ENCODE measurements around the gene TMEM201. TPM values are rescaled to one million over a fixed set of nuclear protein-coding genes. Genes with fewer than 3 reads are reported as not detected.
"Not testable (repeated sequence)": the region's sequence is repeated elsewhere in the genome, so short reads cannot be mapped to it uniquely, and the experiment has no call there.

The TMEM201 gene, protein sequence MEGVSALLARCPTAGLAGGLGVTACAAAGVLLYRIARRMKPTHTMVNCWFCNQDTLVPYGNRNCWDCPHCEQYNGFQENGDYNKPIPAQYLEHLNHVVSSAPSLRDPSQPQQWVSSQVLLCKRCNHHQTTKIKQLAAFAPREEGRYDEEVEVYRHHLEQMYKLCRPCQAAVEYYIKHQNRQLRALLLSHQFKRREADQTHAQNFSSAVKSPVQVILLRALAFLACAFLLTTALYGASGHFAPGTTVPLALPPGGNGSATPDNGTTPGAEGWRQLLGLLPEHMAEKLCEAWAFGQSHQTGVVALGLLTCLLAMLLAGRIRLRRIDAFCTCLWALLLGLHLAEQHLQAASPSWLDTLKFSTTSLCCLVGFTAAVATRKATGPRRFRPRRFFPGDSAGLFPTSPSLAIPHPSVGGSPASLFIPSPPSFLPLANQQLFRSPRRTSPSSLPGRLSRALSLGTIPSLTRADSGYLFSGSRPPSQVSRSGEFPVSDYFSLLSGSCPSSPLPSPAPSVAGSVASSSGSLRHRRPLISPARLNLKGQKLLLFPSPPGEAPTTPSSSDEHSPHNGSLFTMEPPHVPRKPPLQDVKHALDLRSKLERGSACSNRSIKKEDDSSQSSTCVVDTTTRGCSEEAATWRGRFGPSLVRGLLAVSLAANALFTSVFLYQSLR
- total RNA-seq (2014; rRNA removed), result 14.2 and 14.7 TPM in 2 replicates
- polyA plus RNA-seq (2012), result 7.8 TPM

DNA sequence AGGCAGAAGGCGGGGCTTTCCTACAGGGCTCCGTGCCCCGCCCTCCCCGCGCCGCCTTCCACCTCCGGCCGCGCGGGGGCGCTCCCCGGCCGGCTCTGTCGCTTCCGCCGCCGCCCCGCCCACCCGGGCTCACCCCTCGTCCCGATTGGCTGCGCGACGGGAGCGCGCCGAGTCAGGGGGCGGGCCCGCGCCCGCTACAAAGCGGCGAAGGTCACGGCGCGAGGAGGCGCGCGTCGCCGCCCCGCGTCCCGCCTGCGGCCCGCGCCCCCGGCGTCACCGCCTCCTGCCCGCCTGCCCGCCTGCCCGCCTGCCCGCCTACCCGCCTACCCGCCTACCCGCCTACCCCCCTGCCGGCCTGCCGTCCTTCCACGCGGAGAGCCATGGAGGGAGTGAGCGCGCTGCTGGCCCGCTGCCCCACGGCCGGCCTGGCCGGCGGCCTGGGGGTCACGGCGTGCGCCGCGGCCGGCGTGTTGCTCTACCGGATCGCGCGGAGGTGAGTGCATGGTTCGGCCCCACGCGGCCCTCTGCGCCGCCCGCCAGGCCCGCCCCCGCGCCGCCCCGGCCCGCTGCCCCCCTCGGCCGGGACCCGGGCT is at the start of gene TMEM201:
TSS of gene TMEM201 (plus strand) at position 361 of the 593 bp plus-strand sequence. CDS start at position 381, 20 bp downstream.
- DNase-seq (ENCODE audit: low read depth), result peak; percentile 88

DNA sequence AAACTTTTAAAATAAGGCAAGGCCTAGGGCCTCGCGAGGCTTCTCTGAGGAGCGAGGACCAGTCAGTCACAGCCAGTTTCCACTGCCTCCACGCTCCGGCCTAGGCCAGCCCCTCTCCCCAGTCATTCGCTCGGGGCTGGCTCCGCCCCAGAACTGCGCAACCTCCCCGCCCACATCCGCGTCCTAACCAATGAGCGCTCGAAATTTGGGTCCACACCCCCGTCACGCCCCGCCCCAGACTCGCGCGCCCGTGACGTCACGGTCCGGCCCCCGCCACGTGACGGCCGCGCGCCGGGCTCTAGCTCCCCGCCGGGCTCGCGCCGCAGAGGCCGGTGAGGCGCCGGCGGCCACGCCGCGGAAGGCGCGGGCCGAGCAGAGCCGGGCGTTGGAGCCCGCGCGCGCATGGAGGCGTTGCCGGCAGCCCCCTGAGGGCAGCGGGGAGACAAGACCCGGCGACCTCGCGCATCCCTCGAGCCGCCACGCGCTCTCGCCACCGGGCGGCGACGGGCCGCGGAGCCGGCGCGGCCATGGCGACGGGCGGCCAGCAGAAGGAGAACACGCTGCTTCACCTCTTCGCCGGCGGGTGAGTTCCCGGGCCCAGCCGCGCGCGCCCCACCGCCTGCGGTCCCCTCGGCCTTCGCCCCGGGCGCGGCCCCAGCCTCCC is 49.4 kb upstream of the TMEM201 start, which contains the start of gene SLC25A33:
TSS of gene SLC25A33 (plus strand) at position 301 of the 664 bp plus-strand sequence. CDS start at position 528, 227 bp downstream.
- peak; percentile 95 for DNase-seq (ENCODE audit: low read depth)

DNA sequence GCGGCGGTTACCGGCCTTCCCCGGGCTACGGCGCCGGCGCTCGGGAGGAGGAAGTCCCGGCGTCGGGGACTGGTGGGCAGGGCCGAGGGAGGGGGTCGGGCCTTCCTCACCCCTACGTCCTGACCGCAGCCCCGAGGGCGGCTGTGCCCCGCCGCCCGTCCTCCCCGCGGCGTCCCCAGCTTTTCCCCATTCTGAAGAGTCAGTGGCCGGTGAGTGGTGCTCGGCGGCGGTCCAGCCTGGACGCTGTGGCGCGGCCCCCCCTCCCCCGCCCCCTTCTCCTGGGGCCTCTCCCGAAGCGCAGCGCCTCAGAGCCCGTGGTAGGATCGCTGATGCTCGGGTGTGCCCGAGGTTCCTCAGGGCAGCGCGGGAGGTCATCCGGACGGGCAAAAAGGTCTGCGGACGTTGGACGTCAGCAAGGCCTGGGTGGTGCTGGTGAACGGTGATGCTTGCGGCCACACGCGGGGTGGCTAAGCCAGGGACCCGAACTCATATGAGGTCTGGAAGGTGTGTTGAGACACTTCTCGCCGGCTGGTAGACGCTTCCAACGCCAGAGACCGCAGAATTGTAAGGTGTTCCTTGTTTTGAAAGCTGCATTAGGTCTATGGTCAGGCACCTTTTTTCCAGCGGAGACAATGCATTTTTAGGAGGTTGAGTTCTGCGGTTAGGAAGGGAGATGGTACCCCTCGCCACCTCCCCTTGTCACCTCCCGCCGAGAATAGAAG is 48.7 kb upstream of the TMEM201 start:
- peak; percentile 46 for DNase-seq (ENCODE audit: low read depth)

DNA sequence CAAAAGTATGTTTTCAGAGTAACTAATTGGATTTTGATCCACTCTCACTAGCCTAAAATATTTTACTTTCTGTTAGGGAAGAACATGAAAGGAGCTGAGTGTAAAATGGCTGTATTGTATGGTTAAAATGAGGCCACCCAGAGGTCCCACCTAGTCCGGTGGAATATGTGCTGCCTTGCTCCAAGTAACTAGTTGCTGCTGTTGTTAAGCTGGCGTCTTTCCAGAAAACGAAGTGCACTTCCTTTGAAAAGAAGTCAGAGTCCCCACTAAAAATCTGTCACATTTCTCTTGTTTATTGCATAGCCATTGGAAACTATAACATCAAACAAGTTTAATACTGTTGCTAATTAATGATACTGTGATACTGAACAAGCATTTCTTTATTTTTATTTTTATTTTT is 46.3 kb upstream of the TMEM201 start:
- no peak for DNase-seq (ENCODE audit: low read depth)

DNA sequence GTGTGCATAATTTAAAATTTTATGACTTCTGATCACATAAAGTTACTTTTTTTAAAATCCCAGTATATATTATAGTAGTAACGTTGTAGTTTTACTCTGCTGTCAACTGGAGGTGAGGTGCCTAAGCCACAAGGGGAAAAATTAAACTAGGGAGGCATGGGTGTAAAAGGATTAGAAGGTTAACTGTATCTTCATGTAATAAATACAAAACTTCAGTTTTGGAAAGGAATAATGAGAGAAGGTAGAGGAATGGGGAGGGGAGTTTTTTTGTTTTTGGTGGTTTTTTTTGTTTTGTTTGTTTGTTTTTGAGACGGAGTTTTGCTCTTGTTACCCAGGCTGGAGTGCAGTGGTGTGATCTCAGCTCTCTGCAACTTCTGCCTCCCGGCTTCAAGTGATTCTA is 43.8 kb upstream of the TMEM201 start:
- DNase-seq (ENCODE audit: low read depth), result no peak

DNA sequence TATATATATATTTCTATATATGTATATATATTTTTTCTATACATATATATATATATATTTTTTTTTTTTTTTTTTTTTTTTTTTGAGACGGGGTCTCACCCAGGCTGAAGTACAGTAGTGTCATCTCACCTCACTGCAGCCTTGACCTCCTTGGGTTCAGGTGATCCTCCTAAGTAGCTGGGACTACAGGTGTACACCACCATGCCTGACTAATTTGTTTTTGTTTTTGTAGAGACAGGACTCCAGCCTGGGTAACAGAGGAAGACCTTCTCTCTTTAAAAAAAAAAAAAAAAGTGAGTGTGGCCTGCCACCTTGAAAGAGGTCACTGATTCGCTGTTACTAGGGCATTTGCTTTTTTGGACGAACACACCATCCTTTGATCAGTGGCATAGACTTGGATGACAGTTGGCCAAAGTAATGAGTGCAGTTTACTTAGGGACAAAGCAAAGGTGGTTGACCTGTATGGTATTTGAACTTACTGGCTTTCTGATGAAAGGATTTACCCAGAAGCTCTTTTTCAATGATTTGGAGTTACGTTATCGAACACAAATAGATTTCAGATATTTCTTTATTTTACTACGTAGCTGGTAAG is 38.7 kb upstream of the TMEM201 start:
- DNase-seq (ENCODE audit: low read depth), result no peak

DNA sequence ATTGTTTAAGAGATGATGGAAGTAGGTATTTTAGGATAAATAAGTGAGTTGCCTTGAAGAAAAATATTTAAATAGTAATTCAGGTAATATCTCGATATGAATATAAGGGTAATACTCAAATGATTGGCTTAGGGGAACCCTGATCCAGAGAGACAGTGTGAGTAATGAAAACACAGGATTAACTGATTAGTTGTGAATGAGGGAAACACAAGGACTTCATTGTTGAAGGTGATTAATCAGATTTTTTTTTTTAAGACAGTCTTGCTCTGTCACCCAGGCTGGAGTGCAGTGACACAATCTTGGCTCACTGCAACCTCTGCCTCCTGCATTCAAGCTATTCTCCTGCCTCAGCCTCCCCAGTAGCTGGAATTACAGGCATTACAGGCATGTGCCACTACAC is 36.7 kb upstream of the TMEM201 start:
- no peak for DNase-seq (ENCODE audit: low read depth)

DNA sequence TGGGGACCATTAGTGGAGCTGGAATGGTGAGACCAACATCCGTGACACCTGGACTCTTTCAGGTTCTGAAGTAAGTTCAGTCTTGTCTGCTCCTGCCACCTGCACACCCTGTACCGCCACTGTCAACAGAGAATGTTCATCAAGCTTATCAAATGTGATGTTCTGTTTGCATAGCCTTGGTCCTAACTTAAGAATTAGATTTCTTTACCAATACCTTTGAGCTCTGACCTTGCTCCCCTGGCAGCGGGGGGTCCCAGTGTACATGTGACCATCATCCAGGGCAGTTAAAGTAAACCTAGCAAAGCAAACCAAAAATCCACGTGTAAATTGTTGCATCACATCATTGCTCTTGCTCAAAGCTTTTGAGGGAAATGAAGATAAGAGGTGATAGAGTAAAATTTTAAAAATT is 35.0 kb upstream of the TMEM201 start:
- DNase-seq (ENCODE audit: low read depth), result no peak

DNA sequence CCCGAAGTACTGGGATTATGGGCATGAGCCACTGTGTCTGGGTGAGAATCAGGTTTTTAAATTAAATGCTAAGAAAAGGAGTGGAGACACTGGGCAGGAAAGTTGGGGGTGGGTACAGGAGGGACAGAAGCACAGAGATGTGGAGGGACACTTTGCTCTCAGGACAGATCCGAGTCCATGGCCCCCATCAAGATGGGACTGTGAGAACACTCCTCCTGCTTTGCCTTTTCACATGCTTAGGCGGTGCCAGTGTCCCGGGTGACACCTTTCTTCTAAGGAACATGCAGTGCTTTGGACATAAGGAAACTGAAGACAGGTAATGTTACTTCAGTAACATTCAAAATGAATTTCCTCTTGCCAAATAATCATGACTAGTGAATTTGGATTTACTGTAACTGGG is 32.8 kb upstream of the TMEM201 start:
- no peak for DNase-seq (ENCODE audit: low read depth)

DNA sequence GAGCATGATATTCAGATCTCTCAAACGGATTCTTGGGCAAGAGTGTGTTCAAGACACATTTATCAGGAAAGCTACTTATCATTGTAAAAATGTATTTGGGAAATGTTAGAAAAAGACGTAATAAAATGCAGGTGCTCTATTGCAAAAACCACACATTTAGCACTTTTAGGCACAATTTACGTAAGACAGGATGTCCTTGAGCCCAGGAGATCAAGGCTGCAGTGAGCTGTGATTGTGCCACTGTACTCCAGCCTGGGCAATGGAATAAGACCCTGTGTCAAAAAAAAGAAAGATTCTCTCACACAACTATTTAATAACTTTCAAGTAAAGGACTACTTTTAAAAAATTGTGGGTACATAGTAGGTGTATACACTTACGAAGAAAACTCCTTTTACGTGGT is 31.1 kb upstream of the TMEM201 start:
- no peak for DNase-seq (ENCODE audit: low read depth)

DNA sequence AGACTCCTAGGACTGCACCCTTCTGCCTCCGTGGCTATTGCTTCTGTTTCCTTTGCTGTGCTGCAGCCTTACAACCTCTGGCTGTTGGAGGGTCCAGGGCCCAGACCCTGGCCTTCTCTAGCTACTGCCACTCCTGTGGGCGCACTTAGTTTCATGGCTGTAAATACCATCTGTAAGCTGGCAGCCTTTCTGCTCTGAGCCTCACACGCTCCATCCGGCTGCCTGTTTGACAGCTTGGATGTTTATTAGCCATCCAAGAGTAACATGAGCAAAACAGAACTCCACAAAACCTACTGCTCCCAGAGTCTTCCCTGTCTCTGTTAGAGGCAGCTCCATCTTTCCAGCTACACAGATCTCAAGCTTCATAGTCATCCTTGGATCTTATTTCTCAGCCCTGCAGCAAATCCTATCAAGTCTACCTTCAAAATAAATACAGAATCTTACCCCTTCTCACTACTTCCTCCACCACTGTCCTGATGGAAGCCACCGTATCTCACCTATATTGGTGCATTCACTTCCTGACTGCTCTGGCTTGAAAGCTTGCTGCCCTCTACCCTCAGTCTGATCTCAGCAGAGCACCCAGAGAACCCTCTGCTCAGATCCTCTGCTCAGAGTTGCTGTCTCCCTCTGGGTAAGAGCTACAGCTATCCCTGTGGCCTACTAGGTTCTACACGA is 30.3 kb upstream of the TMEM201 start:
- DNase-seq (ENCODE audit: low read depth), result no peak

DNA sequence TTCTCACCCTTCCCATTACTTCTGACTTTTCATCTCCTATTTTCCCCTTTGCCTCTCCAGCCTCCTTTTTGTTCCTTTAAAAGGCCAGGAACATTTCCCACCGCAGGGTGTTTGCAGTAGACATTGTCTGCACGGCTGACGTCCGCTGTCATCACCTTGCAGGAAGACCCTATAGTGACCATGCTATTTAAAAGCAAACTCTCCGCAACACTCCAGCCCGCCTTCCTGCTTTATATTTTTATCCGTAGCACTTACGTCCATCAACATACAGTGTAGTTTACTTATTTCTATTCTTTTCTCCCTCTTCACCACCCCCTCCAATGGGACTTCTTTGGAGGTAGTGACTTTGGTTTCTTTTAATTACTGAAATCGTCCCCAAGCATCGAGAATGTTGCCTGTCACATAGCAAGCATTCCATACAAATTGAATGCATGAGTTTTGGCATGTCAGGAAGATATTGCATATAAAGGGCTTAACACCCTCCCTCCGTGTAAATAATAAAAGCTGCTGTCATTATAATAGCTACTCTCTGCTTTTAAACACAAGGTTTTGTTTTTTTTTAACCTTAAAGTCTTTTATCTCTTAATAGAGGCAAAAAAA is 29.7 kb upstream of the TMEM201 start:
- no peak for DNase-seq (ENCODE audit: low read depth)

DNA sequence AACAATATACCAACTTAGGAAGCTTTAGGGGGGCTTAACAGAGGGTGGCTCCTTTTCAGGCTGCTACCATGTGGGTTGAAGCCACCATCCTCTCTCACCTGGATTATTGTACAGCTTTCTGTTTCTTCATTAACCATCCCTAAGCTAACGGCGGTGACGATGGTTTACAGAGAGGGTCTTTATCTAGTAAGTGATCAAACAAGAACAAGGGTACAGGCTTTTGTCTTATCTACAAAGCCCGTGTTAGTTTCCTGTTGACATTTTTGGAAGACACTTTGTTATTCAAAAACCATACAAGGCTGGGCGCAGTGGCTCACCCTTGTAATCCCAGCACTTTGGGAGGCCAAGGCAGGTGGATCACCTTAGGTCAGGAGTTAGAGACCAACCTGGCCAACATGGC is 29.0 kb upstream of the TMEM201 start:
- no peak for DNase-seq (ENCODE audit: low read depth)

DNA sequence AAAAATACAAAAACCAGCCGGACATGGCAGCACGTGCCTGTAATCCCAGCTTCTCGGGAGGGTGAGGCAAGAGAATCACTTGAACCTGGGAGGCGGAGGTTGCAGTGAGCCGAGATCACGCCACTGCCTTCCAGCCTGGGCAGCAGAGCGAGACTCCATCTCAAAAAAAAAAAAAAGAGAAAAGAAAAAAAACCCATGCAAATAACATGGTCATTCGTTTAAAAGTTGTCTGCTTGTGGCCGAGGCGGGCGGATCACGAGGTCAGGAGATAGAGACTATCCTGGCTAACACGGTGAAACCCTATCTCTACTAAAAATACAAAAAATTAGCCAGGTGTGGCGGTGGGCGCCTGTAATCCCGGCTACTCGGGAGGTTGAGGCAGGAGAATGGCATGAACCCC is 28.6 kb upstream of the TMEM201 start:
- not testable (repeated sequence) for DNase-seq (ENCODE audit: low read depth)

DNA sequence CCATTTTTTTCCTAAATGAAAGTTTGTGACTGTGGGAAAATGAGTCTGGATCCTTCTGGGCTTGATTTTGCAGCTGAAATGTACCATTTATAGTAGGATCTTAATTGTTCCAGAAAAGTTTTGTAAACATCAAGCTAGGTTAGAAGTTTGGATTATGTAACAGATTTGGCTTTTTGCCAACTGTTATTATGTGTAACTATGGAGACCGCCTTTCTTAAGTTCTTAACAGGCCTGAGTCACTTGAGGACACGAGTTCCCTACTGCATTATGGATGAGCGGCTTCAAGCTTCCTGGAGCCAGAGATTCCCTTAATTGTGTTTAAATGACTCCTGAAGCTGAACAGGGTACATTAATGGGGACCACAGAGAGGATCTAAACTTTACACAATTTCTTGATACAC is 27.3 kb upstream of the TMEM201 start:
- DNase-seq (ENCODE audit: low read depth), result peak; percentile 84

DNA sequence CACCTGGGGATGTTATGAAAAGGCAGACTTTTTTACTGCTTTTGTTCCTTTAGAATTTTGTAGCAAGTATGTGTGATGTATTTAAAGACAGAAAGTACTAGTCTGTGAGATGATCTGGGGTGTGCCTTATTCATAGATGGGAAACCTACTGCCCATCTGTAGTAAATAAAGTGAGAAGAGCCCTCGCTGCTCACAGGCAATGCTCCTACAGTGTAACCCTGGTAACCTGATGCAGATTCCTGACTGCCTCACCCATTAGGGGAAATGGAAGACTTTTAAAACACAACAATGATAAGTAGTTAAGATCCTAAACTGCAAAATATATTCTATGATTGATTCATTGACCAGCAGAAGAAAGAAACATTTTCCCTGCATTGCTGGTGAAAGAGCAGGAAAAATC is 19.4 kb upstream of the TMEM201 start:
- no peak for DNase-seq (ENCODE audit: low read depth)

DNA sequence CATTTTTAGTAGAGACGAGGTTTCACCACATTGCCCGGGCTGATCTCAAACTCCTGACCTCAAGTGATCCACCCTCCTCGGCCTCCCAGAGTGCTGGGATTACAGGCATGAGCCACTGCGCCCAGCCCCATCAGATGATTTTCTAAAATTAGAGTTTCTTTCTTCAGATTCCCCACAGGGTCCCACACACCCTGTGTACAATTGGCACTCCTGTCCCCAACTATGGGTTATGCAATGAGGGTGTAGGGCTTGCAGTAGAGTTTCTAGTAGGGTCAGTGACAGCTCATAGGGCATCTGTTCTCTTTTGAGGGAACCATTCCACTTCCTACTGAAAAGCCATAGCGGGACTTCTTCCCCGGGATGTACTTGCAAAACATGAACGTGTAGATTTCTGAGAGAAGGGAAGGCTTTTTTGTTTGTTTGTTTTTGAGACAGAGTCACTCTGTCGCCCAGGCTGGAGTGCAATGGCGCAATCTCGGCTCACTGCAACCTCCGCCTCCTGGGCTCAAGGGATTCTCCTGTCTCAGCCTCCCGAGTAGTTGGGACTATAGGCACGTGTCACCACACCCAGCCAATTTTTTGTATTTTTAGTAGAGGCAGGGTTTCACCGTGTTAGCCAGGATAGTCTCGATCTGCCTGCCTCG is 17.7 kb upstream of the TMEM201 start:
- DNase-seq (ENCODE audit: low read depth), result not testable (repeated sequence)

DNA sequence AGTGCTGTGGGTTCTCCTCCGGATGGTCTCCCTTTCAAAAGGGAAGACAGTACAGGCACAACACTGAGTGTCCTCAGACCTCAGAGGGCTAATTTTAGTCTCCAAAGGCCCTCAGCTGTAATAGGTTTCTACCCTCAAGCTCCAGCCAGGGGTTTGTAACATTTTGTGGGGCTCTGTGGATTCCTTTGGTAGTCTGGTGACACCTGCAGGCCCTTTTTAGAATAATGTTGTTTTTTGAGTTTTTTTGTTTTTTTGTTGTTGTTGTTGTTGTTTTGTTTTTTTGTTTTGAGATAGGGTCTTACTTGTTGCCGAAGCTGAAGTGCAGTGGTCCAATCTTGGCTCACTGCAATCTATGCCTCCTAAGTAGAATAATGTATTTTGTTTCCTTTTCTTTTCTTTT is 15.0 kb upstream of the TMEM201 start:
- DNase-seq (ENCODE audit: low read depth), result peak; percentile 38

DNA sequence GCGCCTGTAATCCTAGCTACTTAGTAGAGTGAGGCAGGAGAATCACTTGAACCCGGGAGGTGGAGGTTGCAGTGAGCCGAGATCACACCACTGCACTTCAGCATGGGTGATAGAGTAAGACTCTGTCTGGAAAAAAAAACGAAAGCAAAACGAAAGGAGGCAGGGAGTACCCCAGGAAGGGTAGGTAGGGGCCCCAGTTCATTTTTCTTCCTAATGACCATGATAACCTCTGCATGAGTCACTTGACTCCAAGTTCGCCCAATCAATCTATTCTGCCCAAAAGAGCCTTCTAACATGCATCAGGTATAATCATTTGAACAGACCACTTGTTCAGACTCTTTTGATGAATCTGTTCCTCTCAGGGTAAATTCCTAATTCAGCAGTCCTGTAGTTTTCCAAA is 13.2 kb upstream of the TMEM201 start:
- DNase-seq (ENCODE audit: low read depth), result no peak

All from LHCN-M2 (cell line).